Measurements from ENCODE around the gene ABI3BP.

ABI3BP gene, protein sequence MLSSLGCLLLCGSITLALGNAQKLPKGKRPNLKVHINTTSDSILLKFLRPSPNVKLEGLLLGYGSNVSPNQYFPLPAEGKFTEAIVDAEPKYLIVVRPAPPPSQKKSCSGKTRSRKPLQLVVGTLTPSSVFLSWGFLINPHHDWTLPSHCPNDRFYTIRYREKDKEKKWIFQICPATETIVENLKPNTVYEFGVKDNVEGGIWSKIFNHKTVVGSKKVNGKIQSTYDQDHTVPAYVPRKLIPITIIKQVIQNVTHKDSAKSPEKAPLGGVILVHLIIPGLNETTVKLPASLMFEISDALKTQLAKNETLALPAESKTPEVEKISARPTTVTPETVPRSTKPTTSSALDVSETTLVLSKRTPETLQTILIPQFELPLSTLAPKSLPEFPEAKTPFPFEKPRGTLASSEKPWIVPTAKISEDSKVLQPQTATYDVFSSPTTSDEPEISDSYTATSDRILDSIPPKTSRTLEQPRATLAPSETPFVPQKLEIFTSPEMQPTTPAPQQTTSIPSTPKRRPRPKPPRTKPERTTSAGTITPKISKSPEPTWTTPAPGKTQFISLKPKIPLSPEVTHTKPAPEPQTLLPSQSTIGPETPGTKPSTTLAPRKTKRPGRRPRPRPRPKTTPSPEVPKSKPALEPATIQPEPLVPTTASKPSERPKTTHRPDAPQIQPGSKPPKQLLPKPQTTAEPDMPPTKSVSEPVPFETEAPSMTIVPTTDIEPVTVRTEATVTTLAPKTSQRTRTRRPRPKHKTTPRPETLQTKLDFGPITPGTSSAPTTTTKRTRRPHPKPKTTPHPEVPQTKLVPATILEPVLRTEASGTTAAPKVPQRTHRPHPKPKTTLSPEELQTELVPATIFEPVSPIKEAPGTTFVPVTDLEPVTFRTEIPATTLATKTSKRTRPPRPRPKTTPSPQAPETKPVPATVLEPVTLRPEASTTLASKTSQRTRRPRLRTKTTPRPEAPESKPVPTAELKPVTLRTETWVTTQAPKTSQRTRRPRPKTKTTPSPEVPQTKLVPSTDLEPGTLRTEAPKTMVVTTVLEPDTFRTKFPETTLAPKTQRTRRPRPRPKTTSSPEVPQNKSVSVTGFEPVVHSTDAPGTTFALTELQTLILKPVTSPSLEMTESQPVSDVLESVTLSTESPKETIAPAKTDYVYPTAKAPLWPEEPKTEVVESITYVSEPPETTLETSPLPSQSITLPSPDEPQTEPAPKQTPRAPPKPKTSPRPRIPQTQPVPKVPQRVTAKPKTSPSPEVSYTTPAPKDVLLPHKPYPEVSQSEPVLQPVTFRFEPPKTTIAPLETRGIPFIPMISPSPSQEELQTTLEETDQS (N-terminal part only)

DNA sequence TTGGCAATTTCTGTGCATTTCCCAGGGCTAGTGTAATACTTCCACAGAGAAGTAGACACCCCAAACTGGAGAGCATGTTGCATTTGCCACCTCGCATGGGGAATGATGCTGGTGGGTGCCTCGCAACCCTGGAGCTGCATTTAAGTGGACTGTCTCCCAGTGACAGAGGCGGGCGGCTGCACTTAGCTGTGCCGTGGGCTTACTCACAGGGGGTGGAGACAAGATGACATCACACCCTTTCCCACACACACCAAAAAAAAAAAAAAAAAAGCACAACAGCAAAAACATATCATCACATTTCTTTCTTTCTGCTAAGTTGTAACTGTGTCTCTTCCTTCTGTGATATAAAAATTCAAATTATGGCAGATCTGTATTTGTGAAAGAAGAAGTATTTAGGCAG is at the start of gene ABI3BP:
TSS of gene ABI3BP (minus strand) at position 113 of the 400 bp plus-strand sequence. CDS start at position 76, 37 bp downstream.
- Histone ChIP-seq H2AFZ (ENCODE audit: low read length) (no peak within 1 kb of the TSS), H3F3A (ENCODE audit: low read depth) (no peaks in the 10 kb centered on the region), H3K9me2 (replicated peaks; ENCODE audit: low read depth, low read length) (no peaks in the 10 kb centered on the region), H3K27me3 (ENCODE audit: insufficient read depth, low read length, poor library complexity, severe bottlenecking) (no peaks in the 10 kb centered on the region), H3K9ac (ENCODE audit: low read depth, low read length, poor library complexity, severe bottlenecking) (no peak within 1 kb of the TSS), H3K4me2 (ENCODE audit: low read depth, low read length, poor library complexity, severe bottlenecking) (no peak within 1 kb of the TSS), H3K79me2 (ENCODE audit: insufficient read depth, low read length) (no peaks in the 10 kb centered on the region), H3K4me3 (ENCODE audit: low read length, poor library complexity, severe bottlenecking) (no peak within 1 kb of the TSS), H4K20me1 (ENCODE audit: insufficient read depth, low read length, poor library complexity, severe bottlenecking) (no peaks in the 10 kb centered on the region), H3K36me3 (ENCODE audit: insufficient read depth, low read length) (no peaks in the 10 kb centered on the region), H3K4me1 (ENCODE audit: insufficient read depth, low read length, poor library complexity, severe bottlenecking) (no peaks in the 10 kb centered on the region), H3K9me3 (ENCODE audit: insufficient read depth, low read depth, low read length) (no peaks in the 10 kb centered on the region)
- no peak for TF ChIP-seq EZH2phosphoT487 (IDR thresholded peaks at IDR 0.05; ENCODE audit: borderline replicate concordance)
- TF ChIP-seq, protein P1, sequence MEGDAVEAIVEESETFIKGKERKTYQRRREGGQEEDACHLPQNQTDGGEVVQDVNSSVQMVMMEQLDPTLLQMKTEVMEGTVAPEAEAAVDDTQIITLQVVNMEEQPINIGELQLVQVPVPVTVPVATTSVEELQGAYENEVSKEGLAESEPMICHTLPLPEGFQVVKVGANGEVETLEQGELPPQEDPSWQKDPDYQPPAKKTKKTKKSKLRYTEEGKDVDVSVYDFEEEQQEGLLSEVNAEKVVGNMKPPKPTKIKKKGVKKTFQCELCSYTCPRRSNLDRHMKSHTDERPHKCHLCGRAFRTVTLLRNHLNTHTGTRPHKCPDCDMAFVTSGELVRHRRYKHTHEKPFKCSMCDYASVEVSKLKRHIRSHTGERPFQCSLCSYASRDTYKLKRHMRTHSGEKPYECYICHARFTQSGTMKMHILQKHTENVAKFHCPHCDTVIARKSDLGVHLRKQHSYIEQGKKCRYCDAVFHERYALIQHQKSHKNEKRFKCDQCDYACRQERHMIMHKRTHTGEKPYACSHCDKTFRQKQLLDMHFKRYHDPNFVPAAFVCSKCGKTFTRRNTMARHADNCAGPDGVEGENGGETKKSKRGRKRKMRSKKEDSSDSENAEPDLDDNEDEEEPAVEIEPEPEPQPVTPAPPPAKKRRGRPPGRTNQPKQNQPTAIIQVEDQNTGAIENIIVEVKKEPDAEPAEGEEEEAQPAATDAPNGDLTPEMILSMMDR (conservative IDR thresholded peaks at IDR 0.05; ENCODE audit: low read length) = no peak

DNA sequence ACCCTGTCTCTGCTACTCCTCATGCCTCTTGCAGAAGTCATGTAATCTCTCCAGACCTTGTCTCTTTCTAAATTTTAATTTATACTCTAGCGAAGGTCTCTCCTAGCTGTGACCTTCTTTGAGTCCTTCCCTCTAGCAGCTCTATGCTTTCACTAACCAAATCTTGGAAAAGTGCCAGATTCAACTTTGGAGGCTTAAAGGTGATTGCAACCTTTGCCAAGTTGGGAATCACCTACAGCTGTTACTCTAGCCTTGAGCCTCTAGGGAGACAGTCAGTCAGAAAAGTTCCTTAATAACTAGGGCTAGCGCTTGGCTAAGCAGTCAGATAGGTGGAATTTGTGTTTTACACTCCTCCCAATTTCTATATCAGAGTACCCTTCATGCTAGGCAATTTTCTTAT is 46.1 kb upstream of the ABI3BP start:
- H3K9ac ChIP-seq (ENCODE audit: low read depth, low read length, poor library complexity, severe bottlenecking) = no peak overlapping the region
- H2AFZ ChIP-seq (ENCODE audit: low read length) = no peak overlapping the region
- H3K9me3 ChIP-seq (ENCODE audit: insufficient read depth, low read depth, low read length) = no peaks in the 10 kb centered on the region
- no peaks in the 10 kb centered on the region for H3K27me3 ChIP-seq (ENCODE audit: insufficient read depth, low read length, poor library complexity, severe bottlenecking)
- no peak for TF ChIP-seq EZH2phosphoT487 (IDR thresholded peaks at IDR 0.05; ENCODE audit: borderline replicate concordance)
- TF ChIP-seq, protein P1 (conservative IDR thresholded peaks at IDR 0.05; ENCODE audit: low read length) = no peak
- H3F3A ChIP-seq (ENCODE audit: low read depth) = no peaks in the 10 kb centered on the region
- H4K20me1 ChIP-seq (ENCODE audit: insufficient read depth, low read length, poor library complexity, severe bottlenecking) = no peaks in the 10 kb centered on the region
- H3K4me2 ChIP-seq (ENCODE audit: low read depth, low read length, poor library complexity, severe bottlenecking) = no peak overlapping the region
- no peak overlapping the region for H3K4me3 ChIP-seq (ENCODE audit: low read length, poor library complexity, severe bottlenecking)
- H3K79me2 ChIP-seq (ENCODE audit: insufficient read depth, low read length) = no peaks in the 10 kb centered on the region
- H3K9me2 ChIP-seq (replicated peaks; ENCODE audit: low read depth, low read length) = no peaks in the 10 kb centered on the region
- H3K36me3 ChIP-seq (ENCODE audit: insufficient read depth, low read length) = no peaks in the 10 kb centered on the region
- no peaks in the 10 kb centered on the region for H3K4me1 ChIP-seq (ENCODE audit: insufficient read depth, low read length, poor library complexity, severe bottlenecking)

DNA sequence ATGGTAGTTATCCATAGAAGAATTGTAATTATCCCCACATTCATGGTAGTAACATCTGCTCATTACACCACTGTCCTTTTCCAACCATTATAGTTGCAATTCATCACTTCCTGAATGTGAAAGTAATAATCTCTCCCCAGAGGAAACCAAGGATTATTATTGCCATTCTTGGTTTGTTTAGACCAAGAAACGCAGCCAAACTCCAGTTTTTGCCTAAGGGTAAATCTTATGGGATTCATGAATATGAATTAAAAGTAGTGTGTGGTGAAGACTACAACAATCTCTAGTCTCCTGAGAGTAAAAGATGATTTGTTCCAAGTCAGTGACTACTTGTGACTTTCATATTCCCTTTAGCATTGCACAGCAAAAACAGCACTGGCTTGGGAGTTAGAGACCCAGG is 45.7 kb upstream of the ABI3BP start:
- no peak overlapping the region for H3K4me2 ChIP-seq (ENCODE audit: low read depth, low read length, poor library complexity, severe bottlenecking)
- no peaks in the 10 kb centered on the region for H3F3A ChIP-seq (ENCODE audit: low read depth)
- 0 out of 2 replicates have a peak overlapping the region, but pooled peaks have one; percentile 12 for H2AFZ ChIP-seq (ENCODE audit: low read length)
- H4K20me1 ChIP-seq (ENCODE audit: insufficient read depth, low read length, poor library complexity, severe bottlenecking) = no peaks in the 10 kb centered on the region
- H3K36me3 ChIP-seq (ENCODE audit: insufficient read depth, low read length) = no peaks in the 10 kb centered on the region
- no peaks in the 10 kb centered on the region for H3K9me2 ChIP-seq (replicated peaks; ENCODE audit: low read depth, low read length)
- H3K9ac ChIP-seq (ENCODE audit: low read depth, low read length, poor library complexity, severe bottlenecking) = no peak overlapping the region
- TF ChIP-seq, protein P1 (conservative IDR thresholded peaks at IDR 0.05; ENCODE audit: low read length) = no peak
- no peak for TF ChIP-seq EZH2phosphoT487 (IDR thresholded peaks at IDR 0.05; ENCODE audit: borderline replicate concordance)
- no peak overlapping the region for H3K4me3 ChIP-seq (ENCODE audit: low read length, poor library complexity, severe bottlenecking)
- H3K79me2 ChIP-seq (ENCODE audit: insufficient read depth, low read length) = no peaks in the 10 kb centered on the region
- H3K9me3 ChIP-seq (ENCODE audit: insufficient read depth, low read depth, low read length) = no peaks in the 10 kb centered on the region
- no peaks in the 10 kb centered on the region for H3K27me3 ChIP-seq (ENCODE audit: insufficient read depth, low read length, poor library complexity, severe bottlenecking)
- H3K4me1 ChIP-seq (ENCODE audit: insufficient read depth, low read length, poor library complexity, severe bottlenecking) = no peaks in the 10 kb centered on the region

Measured in Loucy (cell line).